NCI-H345 (cell line): ENCODE data around the gene USB1.

ENCODE experiments used
- DNase-seq: peaks from one replicate; lab custom pipeline; 2025; lab: John Stamatoyannopoulos, UW

The USB1 gene

GRCh38 chr16:58048494-58049231, 47.5 kb downstream of the USB1 start:
- DNase-seq = no peak

DNA sequence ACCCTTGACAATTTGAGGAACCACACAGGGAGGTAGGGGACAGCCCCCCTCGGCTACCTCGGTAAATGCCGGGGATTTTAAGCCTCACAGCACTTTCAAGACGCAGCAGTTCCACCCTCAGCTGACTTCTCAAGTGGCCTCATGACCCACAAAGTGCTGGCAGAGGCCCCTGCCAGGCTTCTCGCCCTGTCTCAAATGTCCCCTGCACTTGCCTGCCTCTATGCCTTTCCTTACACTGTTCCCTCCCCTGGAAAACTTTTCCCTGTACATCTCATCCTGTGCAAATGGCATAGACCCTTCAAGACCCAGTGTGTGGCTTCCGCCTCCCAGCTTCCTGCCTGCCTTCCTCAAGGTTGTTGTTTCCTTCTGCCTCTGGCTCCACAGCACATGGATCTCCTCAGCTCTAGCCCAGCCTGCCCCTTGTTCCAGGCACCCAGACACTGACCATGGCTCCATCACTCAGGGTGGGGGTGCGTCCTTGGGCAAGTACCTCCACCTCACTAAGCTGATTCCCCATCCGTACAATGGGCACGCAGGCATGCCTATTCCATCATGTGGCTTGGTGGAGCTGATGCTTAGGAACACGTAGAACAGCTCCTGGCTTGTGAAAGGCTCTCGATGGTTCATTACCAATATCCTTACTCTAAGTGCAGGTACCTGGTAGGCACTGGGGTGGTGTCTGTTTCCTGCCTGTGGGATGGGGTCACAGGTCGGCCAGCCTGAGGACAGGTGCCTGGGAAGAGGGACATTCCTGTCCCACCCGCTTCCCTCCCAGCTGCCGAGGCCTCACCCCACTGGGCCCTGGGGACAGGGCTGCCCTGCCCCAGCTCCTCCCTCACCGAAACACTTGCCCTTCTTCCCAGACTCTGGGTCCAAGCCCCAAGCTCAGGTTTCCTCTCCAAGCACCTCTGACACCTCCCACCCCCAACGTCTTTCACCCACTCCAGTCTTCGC, 48.3 kb downstream of the USB1 start:
- no peak for DNase-seq

DNA sequence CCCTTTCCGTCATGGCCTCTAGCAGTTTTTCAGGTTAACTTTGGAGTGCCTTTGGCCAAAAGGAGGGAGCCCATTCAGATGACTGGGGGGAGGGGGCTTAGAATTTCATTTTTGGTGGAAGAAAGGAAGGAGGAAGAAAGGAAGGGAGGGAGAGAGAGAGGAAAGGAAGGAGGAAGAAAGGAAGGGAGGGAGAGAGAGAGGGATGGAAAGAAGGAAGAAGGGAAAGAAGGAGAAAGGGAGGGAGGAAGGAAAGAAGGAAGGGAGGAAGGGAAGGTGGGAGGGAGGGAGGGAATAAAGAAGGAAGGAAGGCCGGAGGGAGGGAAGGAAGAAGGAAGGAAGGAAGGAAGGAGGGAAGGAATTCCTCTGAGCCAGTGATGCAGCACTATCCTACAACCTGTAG, 50.1 kb downstream of the USB1 start:
- DNase-seq = no peak

- no peak for DNase-seq
Measured at GRCh38 chr16:58051821-58052603, 50.8 kb downstream of the USB1 start.

DNA sequence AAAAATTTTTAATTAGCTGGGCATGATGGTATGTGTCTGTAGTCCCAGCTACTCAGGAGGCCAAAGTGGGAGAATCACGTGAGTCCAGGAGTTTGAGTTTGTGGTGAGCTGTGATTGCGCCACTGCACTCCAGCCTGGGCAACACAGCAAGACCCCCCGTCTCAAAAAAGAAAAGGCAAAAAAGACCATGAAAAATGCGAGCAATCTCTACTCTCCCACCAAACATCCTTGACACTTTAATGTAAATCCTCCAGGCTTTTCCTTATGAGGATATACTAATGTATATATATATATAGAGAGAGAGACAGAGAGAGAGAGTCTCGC, 52.4 kb downstream of the USB1 start:
- no peak for DNase-seq

DNA sequence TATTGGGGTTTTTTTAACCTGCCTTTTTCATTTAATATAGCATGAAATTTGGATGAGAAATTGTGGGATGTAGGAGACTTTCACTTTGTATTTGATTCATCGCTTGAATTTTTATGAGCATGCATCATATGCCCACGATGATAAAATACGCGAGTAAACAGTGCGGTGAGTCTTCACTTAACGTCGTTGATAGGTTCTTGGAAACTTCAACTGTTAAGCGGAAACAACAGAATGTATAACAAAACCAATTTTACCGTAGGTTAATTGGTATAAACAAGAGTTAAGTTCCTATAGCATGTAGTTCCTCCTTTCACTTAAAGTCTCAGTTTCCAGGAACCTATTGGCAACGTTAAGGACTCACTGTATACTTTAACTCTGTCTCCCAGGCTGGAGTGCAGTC, 53.1 kb downstream of the USB1 start:
- no peak for DNase-seq

GRCh38 chr16:58056580-58056979, 55.4 kb downstream of the USB1 start:
- DNase-seq = no peak

DNA sequence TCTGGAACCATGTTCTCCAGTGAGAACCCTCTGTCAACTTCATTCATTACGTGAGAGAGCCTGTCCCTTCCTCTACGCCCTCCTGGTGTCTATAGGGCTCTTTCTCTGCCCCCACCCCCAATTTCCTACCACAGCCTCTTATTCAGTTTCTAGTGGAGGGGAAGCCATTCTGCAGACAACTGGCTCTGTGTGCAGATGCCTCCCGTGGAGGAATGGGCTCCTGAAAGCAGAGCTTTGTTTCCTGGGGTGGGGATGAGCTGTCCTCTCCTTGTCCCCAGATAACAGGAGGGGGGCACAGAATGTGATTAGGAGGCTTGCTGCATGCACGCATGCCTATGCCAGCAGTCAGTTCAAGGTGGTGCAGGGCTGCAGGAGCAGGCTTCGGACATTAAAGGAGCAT, 55.9 kb downstream of the USB1 start:
- no peak for DNase-seq

DNA sequence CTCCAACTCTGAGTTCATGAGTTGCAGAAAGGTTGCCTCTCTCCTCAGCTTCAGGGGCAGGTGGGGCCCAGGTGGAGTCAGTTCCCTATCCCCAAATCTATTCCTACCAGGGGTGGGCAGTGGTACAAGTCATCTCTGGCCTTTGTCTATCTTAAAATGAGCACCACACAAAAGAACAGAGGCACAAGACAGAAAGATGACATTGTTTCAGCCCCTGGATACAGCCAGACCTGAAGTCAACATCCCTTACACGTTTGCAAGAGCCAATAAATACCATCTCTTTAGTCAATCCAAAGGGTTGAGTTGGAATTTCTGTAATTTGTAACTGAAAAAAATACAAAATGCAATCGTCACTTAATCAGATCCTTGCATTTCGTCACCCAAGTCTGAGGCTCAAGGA, 56.6 kb downstream of the USB1 start:
- no peak for DNase-seq

GRCh38 chr16:58062821-58063220, 61.6 kb downstream of the USB1 start:
- no peak for DNase-seq

DNA sequence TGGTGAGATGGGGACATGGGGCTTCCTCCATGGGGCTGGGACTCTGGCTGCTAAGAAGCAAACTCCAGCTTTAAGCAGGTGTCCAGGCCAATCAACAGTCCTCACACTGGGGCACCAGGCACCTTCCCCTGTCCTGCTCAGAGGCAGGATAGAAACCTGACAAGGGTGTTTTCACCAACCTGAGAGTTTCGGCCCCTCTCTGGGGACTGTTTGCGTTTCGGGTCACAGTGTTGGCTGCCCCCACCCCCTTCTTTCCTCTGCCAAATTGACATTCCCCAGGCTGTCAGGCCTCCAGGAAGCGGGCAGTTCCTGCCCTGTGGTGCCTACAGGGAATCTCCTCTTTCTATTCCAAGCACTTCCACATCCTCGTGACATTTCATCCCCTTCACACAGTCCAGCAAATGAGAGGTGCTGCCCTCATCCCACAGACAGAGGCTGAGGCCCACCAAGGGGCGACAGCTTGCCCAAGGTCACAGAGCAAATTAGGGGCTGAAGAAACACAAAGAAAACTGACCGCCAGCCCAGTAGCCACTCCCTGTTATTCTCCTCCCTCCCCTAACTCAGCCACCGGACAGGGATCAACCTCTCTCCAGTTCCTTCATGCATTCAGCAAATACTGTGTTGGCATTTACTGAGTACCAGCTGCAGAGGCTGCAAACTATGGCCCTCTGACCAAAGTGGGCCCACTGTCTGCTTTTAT, 62.3 kb downstream of the USB1 start:
- no peak for DNase-seq

DNA sequence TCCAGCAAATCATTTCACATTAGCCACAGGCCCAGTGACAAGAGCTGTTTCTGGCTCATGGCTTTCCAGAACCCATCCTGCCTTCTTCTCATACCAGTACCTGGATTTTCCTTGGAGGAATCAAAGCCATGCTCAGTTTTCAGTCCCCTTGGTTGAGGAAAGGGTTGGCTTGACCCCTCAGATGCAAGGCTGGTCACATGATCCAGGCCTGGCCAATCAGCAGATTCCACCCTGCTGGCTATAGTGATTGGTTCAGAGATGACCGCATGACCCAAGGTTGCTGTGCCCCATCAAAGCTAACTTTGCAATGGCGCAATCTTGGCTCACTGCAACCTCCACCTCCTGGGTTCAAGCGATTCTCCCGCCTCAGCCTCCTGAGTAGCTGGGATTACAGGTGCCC, 69.4 kb downstream of the USB1 start:
- no peak for DNase-seq
